GM13977 (cell line): ENCODE data around the gene FRS3.

Experiments used
- DNase-seq: peaks from one replicate; pipeline ENCODE4 v3.0.0; 2012; ENCODE audit warnings: low spot score
- CTCF ChIP-seq: IDR thresholded peaks from 2 replicates; pipeline ENCODE4 v1.5.1; 2012; ENCODE audit warnings: mild to moderate bottlenecking, control low read depth; ENCODE audit not compliant: insufficient read depth; ENCODE audit errors: extremely low read depth, missing control alignments
- in situ Hi-C: fragments of 300-500 bp; cut with MboI; formaldehyde crosslinking; loops from one replicate; pipeline ENCODE4 v1.12.0; 2022; ENCODE audit warnings: low sequenced_read_pairs, low pct_unique_long_range_greater_than_20kb, mixed read lengths, inconsistent platforms; ENCODE audit not compliant: unreplicated experiment

The FRS3 gene

GRCh38 chr6:41759106-41759904, 20.4 kb downstream of the FRS3 start:
- no peak for DNase-seq
- in situ Hi-C loops = no loop called here
- TF ChIP-seq CTCF = no peak

GRCh38 chr6:41758641-41759035, 21.1 kb downstream of the FRS3 start:
- in situ Hi-C loops = no loop called here
- TF ChIP-seq CTCF = no peak
- DNase-seq = no peak

- in situ Hi-C loops = no loop called here
- no peak for TF ChIP-seq CTCF
- no peak for DNase-seq
These were observed 21.6 kb downstream of the FRS3 start for GRCh38 chr6:41757931-41758640.

GRCh38 chr6:41757271-41757670, 22.4 kb downstream of the FRS3 start:
- TF ChIP-seq CTCF = no peak
- in situ Hi-C loops = no loop called here
- DNase-seq = no peak

- no peak for TF ChIP-seq CTCF
- DNase-seq = no peak
- in situ Hi-C loops = no loop called here
These were observed 23.3 kb downstream of the FRS3 start for GRCh38 chr6:41756354-41756753.

GRCh38 chr6:41755895-41756294, 23.8 kb downstream of the FRS3 start:
- TF ChIP-seq CTCF = no peak
- no peak for DNase-seq
- in situ Hi-C loops = no loop called here
